ENCODE measurements around the gene NIBAN1. TPM values are rescaled to one million over a fixed set of nuclear protein-coding genes. Genes with fewer than 3 reads are reported as not detected.

Gene NIBAN1
- total and polyA plus RNA-seq, 2 of the 8 experiments (the other 6 are each of a cell fraction or from before 2014, with no cell fraction given): 5.7 to 15.2 TPM

DNA sequence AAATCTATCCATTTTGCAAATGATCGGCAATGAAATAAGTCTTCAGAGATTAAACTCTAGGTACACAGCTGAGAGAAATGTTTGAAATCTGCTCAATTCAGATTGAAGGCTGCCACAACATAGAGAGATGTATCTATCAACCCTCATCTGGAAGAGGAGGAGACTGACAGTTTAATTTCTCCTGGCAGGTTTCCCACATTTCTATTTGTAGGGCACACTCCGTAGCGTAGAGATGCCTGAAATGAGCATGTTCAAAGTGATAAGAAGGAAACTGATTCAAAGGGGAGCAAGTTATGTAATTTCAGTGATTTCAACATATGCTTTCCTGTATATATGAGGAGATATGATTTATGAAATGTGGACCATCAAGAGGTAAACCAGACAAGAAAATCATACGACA, 44.1 kb downstream of the NIBAN1 start (continued):
- no peak for TF ChIP-seq CBX5 (IDR thresholded peaks at IDR 0.05; ENCODE audit: low read depth, low read length)
